Hematopoietic multipotent progenitor cell (in vitro differentiated cells): Measurements from ENCODE around the gene HOXD11. TPM values are rescaled to one million over a fixed set of nuclear protein-coding genes. Genes with fewer than 3 reads are reported as not detected.
A peak's percentile ranks its signal among the peaks of the same experiment; 100 is the strongest.

ENCODE experiments used
- DNase-seq, 3 donors: peaks; one replicate each; pipeline ENCODE4 v3.0.0-alpha.2; 2011 to 2015; ENCODE audit warnings: low read depth in 2 of 3, low spot score in 2 of 3
- total RNA-seq: library from RNA; depleted of rRNA; stranded (reverse); fragments of >200 nt; gene quantifications from one replicate; pipeline ENCODE4 v1.2.3, GENCODE V29; 2012

The HOXD11 gene
- total RNA-seq, 1 donor: not detected

DNA sequence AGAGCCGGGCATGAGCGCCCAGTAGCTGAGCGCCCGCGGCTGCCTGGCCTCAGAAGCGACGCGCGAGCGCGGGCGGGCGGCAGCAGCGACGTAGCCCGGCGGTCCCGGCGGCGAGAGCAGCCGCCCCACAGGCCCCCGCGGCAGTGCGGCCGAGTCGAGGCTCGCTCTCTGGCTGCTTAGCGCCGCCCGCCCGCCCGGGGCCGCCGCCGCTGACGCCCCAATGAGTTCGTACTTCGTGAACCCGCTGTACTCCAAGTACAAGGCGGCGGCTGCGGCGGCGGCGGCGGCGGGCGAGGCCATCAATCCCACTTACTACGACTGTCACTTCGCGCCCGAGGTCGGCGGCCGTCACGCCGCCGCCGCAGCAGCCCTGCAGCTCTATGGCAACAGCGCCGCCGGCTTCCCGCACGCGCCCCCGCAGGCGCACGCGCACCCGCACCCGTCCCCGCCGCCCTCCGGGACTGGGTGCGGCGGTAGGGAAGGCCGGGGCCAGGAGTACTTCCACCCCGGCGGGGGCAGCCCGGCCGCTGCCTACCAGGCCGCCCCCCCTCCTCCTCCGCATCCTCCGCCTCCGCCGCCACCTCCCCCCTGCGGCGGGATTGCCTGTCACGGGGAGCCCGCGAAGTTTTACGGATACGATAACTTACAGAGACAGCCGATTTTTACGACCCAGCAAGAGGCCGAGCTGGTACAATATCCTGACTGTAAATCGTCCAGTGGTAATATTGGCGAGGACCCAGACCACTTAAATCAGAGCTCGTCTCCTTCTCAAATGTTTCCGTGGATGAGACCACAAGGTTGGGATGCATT is 23.3 kb downstream of the HOXD11 start:
- DNase-seq: no peak

DNA sequence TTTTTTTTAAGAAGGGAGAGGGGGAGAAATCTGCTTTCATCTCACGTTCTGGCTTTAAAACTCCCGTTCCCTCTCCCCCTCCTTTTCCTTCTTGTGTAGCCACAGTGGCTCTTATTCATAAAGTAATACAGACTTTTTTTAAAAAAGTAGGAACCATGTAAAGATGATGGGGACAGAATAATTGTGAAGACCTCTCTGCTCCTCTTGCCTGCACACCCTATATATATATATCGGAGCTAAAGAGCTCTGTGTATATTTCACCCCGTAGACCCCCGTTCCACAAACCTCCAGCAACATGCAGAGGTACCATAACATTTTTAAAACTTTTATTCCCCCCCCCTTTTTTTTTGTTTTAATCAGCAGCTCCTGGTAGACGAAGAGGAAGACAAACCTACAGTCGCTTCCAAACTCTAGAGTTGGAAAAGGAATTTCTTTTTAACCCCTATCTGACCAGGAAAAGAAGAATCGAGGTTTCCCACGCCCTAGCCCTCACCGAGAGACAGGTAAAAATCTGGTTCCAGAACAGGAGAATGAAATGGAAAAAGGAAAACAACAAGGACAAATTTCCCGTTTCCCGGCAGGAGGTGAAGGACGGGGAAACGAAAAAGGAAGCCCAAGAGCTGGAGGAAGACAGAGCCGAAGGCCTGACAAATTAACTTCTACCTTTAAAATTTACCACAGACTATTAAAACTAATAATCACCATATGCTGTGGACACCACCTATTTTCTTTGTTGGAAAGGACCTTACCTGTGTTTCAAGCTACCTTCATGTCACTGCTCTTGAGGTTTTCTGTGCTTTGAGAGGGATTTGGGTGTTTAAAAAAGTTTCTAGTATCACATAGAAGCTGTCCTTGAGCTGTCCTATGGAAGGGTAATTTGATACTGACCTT is 24.1 kb downstream of the HOXD11 start:
- no peak for DNase-seq

DNA sequence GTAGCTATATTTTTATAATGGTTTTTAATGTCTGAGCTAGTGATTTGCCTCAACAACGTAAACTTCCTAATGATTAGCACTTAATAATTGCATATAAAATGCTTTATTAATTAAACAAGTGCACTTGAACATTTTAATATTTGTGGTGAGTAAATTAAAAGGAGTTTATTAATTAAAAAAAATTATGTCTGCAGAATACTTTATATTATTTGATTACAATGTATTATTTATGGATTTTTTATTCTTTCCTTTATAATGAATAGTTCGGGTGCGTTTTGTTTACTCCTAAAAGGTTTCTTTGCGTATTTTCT is 24.7 kb downstream of the HOXD11 start:
- DNase-seq: no peak

DNA sequence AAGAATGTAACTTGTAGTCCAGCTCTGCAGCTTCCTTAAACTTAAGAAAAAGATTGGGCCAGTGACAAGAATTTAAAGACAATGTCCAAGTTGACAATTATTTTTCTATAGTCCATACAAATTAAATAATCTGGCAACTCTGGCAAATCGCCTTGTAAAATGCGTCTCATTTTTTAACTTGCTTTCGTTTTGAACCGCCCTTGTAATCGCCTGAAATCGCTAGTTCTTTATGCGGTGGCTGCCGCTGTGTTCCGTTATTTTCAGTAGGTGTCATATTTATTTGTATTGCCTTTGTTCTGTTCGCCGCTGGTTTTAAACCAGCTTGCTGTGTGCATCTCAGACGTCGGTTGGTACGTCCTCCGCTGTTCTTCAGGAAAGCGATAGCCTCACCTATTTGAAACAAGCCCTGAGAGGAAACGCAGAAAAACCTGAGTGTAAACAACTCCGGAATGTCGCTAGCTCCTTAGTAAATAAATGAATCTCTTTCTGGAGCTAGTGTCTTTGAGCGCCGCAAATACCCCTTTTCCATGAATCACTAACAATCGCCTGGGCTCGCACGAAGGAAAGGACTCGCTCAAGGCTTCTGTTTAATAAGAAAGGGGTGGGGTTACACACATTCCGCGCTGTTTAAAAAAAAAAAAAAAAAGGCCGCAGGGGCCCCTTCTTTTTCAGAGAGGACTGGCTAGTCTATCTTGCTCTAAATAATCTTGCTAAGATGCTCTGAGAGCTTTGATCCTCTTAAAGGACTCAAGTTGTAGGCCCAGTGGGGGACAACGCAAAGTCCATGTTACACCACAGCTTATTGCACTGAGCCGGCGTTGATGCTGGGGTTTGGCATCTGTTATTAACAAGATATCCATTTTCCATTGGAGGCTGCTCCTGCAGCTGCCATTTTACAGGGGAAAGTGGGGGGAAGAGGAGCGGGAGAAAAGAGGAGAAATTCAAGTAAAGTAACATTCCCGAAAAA is 25.4 kb downstream of the HOXD11 start:
- peak in 2 of 3 donors; percentile 62 to 65 for DNase-seq

DNA sequence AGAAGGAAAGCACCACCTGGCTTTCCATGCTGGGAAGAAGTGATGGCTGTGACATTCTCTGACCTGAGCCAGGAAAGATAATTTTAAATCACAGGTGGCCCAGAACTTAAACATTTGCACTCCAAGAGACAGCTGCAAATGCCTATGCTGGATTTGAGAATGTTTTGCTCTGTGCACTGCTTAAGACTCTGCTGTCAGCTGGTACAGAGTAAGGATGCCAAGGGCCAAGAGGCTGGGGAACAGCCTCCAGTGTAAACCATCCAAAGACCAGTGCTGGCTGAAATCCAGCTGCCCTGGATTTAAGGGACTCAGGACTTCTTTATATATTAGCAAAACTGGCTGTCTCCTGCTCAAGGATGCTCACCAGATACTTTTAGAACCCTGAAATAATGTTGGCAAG is 26.3 kb downstream of the HOXD11 start:
- DNase-seq: no peak

DNA sequence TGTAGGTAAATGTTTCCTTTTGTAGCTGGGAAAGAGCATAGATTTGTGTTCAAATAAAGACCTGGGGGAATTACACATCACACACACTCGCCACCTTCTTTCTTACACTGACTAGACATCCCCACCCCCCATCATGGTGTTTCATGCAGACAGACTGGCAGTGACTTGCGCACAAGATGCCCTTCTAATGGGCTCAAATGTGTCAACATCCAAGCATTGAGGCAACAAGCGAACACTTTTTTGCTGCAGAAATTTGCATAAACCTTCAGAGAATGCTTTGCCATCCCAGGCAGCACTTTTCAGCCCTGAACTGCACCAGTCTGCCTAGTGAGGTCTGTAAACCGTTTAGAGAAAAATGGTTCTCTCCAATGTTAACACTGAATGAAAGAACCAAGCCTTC is 27.0 kb downstream of the HOXD11 start:
- no peak for DNase-seq

DNA sequence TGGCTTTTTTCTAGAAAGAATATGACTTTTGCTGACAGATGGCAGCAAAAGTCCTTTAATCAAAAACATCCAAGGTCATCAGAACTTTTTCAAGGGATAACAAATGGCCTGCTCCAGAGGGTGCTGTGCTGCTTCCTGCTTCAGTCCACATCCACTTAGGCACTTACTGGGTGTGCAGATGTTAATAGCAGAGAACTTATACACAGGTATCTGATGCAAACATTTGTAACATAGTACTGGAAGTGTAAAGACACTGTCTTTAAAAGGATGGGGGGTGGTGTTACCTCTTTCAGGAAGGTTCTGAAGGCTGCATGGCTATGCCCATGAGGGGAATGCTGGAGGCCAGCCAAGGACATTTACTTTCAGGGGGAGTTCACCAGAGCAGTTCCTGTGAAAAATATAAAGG is 28.0 kb downstream of the HOXD11 start:
- no peak for DNase-seq

DNA sequence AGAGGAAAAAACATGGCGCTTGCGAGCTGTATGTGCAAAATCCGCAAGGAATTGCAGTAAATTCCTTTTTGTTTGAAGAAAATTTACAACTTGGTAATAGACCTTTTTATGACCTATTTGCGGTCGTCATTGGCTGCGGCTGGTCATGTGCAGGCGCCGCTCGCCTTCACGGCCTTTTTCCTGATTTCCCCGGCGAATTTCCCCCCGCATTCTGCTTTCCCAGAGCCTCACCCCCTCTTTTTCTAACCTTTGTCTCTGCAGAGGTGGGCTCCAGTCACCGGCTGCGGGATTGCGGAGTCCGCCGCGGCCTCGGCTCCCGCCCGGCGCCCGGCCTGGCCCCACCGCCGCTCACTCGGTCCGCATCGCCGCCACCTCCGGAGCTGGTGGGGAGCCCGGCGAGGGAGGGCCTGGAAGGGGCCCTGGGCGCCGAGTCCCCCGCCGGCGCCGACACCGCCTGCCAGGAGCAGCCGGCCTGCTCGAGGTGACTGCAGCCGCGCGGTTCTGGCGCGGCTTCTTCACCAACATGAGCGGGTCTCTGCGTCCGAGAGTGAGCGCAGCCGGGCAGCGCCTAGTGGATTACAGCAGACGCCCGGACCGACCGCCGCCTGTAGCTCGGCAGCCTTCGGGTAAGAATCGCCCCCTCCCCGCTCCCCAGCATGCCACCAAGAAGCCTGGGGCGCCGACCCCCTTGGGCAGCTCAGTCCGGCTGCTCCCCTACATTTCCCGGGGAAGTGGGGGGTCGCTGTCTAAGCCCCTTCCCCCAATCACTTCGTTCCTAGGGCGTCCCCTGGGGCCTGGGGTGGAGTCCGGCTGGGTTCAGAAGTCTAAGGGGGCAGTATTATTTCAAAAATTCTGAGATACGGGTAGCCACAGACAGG is 29.5 kb downstream of the HOXD11 start:
- no peak for DNase-seq

DNA sequence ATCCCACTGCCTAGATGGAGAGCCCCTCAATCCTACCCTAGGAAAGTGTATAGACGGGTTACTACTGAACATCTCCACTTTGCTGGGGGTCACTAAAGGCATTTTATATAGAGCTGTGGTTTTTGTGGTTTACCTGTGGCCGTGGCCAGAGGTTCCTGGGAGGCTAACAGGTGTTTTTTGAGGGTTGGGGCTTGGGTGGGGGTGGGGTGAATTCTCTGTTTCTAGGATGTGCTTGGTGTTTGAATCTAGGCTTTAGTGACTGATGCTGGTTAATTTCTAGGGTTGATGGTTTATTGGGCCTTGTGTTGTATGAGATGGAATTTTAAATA is 30.1 kb downstream of the HOXD11 start:
- no peak for DNase-seq

DNA sequence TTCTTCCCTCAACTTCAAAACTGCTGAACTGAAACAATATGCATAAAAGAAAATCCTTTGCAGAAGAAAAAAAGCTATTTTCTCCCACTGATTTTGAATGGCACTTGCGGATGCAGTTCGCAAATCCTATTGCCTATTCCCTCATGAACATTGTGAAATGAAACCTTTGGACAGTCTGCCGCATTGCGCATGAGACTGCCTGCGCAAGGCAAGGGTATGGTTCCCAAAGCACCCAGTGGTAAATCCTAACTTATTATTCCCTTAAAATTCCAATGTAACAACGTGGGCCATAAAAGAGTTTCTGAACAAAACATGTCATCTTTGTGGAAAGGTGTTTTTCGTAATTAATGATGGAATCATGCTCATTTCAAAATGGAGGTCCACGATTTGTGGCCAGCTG is 30.8 kb downstream of the HOXD11 start:
- DNase-seq: no peak

DNA sequence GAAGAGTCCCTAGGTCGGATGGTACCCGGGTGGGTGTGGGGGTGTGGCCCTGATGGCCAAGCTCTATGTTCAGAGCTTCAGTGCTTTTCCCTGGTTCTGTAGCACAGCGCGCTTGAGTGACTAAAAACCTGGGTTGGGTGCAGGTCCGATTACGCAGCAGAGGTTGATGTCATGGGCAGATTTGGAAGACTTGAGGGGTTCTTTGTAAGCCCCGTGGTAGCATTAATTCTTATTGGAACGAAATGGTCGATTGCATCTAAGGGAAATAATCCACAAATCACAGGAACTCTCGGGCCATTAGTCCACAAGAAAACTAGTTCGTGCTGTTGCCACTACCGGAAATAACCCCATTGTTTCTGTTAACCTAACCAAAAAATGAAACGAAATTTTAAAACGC is 31.4 kb downstream of the HOXD11 start:
- DNase-seq: no peak

DNA sequence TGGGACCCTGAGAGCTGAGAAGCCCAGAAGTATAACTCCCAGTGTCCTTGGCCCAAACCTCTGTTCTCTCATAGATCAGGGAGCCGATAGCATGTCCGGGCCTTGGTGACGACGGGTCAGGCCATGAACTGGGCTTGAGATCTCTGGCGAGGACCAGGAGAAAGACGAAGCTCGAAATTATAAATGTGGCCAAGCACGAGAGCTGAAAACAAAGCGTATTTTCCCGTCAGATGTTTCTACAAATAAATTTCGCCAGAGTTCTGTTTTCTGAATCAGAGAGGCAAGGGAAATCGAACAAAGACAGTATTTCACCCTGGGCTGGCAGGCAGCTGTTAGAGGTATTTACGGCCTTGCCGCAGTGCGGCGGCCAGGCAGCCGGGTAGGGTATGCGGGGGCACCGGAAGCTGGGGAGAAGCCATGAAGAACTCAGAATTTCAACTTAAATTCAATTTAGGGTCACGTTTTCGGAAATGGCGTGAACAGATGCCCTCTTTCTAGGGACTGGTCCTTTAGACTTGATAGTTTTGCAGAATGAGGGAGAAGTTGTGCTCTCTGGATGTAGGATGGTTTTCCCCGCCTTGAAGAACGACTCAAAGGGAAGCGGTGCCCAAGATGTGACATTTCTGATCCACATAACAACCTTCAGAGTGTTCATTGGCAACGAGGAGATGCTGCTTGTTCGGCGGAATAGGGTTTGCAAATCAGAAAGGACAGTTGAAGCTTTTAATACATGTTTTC is 32.0 kb downstream of the HOXD11 start:
- DNase-seq: no peak

DNA sequence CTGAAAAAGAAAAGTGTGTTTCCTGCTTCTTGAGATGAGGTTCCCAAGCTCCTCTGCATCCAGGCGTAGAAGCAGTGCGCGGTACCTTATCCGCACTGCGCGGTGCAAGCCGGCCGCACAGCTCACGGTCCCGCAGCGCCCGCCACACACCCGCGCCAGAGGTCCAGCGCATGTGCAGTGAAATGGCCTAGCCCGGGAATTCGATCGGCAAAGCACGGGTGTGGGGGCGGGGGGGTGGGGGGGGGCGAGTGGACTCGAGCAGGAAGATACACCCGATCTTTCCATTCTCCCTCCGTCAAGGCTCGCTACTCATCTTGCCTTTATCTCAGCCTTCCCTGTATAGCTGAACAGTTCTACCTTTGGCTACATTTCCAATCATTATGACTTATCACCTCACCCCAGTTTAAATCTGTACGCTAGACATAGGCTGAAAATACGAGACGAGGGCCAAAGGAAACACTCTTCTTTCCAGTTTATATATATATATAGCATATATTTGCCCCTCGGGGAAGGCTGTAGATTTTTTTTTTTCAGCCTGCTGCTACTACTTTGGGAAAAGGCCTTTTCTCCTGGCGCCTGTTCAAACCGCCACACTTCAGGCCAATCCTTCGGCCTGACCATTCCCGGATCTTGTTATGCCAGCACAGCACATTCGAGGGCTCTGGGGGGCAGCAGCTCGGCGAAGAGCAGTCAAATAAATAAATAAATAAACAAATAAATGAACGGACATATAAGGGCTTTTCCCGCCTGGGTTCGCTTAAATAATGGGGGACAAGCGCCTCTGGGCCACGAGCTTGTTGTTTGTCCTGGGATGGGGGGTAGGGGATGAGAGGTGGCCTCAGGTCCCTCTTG is 32.8 kb downstream of the HOXD11 start:
- no peak for DNase-seq

DNA sequence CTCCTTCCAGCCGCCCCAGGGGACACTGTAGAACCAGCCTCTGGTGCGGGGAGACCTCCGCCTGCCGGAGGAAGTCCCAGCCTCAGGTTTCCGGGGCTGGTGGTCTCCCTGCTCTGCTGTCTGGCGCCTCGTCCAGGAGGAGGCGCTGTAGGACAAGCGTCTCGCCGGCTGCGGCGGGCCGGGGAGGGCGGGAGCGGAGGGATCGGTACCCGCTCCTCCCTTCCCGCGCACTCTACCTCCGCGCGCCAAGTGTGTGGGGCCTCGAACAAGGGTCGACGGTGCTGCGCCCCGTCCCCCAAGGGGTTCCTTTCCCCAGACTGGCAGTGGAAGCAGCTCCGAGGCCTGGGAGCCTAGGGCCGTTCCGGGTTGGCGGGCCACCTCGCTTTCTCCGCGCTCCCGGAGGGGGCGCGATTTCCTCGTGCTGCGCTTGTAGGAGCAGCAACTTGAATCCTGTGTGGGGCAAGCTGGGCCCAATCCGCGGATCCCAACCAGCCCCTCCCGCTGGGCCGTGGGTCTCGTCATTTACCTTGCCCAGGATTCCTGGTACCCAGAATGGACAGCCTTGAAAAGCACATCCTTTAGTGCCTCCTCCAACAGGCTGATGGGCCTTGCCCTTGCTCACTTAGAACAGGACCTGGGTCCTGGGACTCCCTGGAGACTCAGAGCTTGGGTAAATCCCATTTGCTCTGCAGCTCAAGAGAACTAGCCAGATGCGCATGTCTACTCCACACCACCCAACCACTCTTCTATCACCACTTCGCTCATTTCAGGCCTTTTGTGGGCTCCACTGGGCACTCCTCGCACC is 33.6 kb downstream of the HOXD11 start:
- peak in 2 of 3 donors; percentile 79 to 87 for DNase-seq

DNA sequence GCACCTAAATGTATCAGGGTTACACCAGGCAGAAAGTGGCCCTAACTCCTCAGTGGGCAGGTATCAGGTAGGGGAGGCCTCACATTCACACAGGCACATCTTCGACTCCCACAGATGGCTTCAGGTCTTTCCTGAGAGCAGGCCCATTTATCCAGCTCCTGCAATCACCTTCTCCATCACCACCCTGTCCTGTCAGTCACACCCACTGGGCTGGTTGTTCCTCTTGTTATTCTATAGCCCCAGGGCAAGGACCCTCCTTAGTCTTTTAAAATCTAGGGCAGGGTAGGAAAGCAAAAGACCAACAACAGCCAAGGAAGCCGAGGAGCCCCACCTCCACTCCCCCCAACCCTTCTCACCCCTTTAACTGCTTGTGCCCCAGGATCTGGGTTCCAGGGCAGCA is 35.2 kb downstream of the HOXD11 start:
- DNase-seq: no peak

DNA sequence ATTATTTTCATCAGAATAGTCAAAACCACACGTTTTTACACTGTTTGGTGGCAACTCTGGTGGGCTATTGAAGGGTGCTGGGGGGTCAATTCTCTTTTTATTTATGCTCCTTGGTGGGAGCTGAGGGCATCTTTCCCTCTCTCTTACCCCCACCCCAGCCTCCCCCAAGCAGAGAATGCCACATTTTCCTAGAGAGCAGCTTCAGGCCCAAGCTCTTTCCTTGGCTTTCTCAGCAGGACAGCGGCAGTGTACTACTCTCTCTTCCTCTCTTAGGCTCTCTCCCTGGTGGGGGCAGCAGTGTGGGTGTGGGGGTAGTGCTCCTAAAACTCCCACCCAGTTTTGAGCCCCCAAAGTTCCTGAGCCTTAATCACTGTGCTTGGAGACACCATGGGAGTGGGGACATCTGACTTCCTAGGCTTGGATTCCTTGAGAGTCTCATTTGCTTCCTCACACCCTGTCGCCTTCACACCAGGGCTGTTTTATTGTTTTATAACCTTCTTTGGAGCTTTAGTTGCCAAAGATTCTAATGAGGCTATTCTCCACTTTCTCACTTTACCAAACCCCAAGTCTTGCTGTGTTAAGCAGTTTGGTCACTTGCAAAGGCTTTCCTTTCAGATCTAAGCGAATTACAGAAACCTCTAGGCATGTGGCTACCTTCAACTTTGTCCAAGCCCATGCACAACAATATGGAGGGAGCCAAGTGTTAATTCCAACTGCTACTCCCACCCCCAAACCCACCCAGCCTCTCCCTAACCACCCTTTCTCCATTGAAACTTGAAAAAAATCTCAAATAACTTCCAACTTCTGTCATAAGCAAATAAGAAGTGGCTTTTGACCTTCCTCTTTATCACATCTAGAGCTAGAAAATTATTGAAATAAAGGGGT is 38.2 kb downstream of the HOXD11 start:
- DNase-seq: no peak

DNA sequence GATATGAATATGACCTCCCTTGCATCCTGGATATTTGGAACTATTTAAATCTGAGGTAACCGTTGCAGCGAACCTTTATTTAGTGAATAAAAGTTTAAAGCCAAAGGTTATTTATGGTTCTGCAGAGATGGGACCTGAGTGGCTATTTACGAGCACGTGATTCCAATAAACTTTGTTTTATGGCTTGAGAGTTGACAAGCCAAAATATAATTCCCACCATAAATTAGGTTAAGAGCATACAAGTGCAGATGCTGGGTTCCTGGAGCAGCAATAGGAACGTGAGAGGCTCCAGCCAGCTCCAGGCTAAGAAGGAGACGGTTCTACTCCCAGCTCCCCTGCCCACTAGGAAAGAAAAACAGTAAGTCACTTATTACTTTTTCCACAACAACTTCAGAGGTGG is 39.0 kb downstream of the HOXD11 start:
- no peak for DNase-seq
